ENCODE results near the gene TYROBP. TPM values are rescaled to one million over a fixed set of nuclear protein-coding genes. Genes with fewer than 3 reads are reported as not detected.
"Not testable (repeated sequence)": the region's sequence is repeated elsewhere in the genome, so short reads cannot be mapped to it uniquely, and the experiment has no call there.

TYROBP gene
- total RNA-seq, 1 donor from 2014 or later, result not detected

- no peak for DNase-seq (ENCODE audit: low read depth, low spot score)
These were observed 24.3 kb upstream of the TYROBP start for GRCh38 chr19:35932291-35932936.

DNA sequence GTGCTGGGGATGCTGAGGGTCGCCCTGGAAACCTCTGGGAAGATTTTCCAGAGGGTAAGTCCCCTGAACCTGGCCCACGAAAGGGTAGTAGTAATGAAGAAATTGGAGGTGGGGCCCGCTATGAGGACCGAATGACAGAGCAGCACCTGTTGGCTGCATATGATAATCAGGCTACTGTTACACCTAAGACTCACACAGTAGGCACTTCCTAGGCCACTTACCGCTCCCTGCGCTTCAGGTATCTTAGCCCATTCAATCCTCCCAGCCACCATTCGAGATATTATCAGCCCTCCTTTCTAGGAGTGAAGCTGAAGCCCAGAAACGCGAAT is 23.7 kb upstream of the TYROBP start:
- DNase-seq (ENCODE audit: low read depth, low spot score), result no peak

DNA sequence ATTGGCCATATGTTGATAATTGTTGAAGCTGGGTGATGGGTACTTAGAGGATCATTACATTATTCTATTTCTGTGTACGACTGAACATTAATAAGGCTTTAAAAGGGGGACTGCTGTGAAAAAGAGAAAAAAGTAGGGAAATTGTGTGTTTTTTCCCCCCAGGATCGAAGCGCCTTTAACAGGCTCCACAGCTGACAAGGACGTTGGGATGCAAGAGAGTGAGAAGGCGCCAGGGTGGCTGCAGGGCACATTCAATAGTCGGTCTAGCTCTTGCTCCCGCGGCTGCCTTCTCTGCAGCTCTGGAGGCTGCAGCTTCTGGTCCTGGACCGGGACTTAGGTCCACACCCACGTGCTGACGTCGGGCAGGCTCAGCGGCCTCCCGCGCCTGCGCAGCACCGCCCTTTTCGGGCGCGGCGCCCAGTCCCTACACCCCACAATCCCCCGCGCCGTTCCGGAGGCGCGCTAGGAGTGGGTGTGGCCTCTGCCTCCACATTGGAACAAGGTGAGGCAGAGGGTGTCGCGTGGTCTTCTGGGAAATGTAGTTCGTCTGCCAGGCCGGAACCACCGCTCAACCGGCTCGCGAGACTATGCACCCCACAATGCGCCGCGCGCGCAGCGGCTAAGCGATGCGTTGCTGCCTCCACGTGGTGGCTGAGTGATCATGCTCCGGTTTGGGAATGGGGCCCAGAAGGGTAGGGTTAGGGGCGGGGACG is 23.2 kb upstream of the TYROBP start:
- DNase-seq (ENCODE audit: low read depth, low spot score), result peak; percentile 98

DNA sequence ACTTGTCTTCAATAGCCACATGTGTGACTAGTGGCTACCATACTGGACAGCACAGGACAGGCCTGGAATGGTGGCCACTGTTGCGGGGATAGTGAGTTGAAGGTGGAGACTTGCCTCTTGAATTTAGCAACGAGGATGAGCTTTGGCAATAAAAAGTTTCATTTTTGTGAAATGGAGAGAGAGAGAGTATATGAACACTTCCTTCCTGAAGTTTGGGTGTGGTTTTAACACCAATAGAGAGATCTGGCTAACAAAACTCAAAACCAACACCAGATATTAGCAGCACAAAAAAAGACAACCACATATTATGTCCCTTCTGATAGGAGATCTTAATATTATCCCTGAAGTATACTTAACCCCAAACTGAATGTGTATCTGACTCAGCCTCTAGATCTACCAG is 21.8 kb upstream of the TYROBP start:
- no peak for DNase-seq (ENCODE audit: low read depth, low spot score)

DNA sequence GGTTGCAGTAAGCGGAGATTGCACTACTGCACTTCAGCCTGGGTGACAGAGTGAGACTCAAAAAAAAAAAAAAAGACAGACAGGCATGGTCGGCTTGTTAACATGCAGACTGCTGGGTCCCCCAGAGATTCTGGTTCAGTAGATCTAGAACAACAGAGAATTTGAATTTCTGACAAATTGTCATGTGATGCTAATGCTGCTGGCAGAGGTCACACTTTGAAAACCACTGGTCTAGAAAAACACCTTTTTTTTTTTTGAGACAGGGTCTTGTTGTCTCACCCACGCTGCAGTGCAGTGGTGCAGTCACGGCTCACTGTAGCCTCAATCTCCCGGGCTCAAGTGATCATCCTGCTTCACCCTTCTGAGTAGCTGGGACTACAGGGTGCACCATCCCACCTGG is 20.4 kb upstream of the TYROBP start:
- no peak for DNase-seq (ENCODE audit: low read depth, low spot score)

DNA sequence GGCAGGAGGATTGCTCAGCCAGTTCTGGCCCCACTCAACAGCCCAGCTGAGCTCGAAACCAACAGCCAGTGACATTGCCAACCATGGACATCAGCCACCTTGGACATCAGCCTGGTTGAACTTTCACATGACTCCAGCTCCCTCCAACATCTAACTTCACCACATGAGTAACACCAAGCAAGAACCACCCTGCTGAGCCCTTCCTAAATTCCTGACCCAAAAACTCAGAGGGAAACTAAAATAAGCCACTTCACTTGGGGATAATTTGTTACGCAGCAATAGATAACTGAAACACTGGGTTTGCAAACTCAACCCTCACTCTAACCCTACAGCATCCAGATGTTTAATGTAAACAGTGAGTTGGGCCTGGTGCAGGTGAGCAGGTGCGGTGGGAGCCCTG is 17.4 kb upstream of the TYROBP start:
- DNase-seq (ENCODE audit: low read depth, low spot score), result no peak

GRCh38 chr19:35921012-35921411 is 12.9 kb upstream of the TYROBP start:
- DNase-seq (ENCODE audit: low read depth, low spot score), result no peak

- DNase-seq (ENCODE audit: low read depth, low spot score), result no peak
These were observed 11.2 kb upstream of the TYROBP start for GRCh38 chr19:35919306-35919705.

- no peak for DNase-seq (ENCODE audit: low read depth, low spot score)
These were observed 7.3 kb upstream of the TYROBP start for GRCh38 chr19:35915443-35915842.

- DNase-seq (ENCODE audit: low read depth, low spot score), result no peak
These were observed 5.5 kb upstream of the TYROBP start for GRCh38 chr19:35913589-35913988.

DNA sequence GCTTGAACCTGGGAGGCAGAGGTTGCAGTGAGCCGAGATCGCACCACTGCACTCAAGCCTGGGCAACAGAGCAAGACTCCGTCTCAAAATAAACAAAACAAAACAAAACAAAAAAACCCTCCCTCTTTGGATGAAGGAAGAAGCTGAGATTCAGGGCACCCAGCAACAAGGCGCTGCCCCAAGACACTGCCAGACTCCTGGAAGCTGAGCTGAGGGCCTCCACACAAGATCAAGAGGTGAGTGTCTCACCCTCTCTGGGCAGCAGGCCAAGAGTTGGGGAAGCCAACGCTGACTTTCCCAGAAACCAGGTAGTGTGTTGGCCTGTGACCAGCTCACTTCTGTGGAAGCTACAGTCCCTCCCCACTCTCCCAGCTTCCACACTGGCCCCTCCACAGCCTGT is 3.7 kb upstream of the TYROBP start:
- DNase-seq (ENCODE audit: low read depth, low spot score), result no peak

DNA sequence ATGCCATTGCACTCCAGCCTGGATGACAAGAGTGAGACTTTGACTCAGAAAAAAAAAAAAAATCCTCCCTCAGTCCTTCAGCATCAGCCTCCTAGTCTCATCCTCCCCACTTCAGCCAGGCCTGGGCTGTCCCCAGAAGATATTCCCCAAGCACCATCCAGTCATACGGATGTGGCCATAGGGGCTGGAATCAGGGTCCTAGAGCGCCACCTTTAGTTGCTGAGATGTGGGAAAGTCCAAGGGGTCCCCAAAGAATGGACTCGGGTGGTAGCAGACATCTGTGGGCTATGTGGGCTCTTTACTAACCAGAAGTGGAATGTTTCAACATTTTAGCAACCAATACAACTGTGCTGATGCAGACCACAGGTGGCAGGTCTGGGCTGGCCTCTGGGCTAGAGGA is 3.1 kb upstream of the TYROBP start:
- no peak for DNase-seq (ENCODE audit: low read depth, low spot score)

DNA sequence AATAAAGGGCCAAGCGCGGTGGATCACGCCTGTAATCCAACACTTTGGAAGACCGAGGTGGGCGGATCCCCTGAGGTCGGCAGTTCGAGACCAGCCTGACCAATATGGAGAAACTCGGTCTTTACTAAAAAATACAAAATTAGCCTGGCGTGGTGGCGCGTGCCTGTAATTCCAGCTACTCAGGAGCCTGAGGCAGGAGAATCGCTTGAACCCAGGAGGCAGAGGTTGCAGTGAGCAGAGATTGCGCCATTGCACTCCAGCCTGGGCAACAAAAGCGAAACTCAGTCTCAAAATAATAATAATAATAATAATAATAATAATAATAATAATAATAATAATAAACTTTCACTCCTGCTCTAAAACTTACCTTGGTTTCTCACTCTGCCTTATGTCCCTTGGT is 2.3 kb upstream of the TYROBP start:
- DNase-seq (ENCODE audit: low read depth, low spot score), result not testable (repeated sequence)

DNA sequence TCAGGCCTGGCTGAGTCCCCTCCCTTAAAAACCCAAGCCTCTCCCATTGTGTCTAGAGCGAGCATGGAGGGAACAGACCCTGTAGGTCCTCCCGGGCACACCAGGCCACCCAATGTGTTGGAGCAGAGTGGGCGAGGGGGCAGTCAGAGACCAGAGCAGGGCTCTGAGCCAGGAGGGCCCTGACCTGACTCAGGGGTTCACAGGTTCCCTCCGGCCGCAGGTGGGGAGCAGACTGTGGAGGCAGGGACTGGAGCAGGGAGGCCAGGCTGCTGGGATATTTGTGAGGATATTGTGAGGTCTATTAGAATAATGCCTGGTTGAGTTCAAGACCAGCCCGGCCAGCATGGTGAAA is 1.6 kb upstream of the TYROBP start:
- no peak for DNase-seq (ENCODE audit: low read depth, low spot score)

- DNase-seq (ENCODE audit: low read depth, low spot score), result no peak
These were observed 1.0 kb upstream of the TYROBP start for GRCh38 chr19:35908973-35909683.

GRCh38 chr19:35907377-35907745 is 734 bp downstream of the TYROBP start:
- DNase-seq (ENCODE audit: low read depth, low spot score), result no peak

- DNase-seq (ENCODE audit: low read depth, low spot score), result no peak
These were observed 2.8 kb downstream of the TYROBP start for GRCh38 chr19:35905178-35905727.

DNA sequence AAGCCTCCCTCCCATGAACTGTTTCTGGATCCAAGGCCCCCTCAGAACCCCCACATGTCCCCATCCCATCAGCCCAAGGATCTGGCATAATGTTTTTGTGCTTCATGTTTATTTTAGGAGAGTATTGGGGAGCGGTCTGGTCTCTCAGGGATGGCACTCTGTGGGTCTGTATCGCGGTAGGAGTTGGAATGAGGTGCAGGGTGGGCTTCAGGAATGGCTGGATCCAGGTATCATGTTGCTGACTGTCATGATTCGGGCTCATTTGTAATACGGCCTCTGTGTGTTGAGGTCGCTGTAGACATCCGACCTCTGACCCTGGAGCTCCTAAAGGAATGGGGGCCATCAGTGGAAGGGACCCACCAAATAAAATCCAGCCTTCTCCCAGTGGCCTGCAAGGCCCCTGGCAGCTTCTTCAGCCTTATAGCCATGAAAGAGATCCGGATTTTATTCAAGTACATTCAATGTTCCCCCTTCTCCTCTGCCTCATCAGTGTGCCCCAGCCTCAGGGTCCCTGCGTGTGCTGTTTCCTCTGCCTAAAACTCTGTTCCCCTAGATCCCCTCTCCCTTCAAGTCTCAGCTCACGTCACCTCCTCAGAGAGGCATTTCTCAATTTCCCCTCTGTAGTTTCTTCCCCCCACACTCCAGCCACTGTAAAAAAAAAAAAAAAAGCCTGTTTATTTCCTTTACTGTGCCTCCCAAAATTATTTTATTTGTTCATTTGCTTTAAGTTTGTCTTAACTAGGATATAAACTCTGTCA is 3.6 kb downstream of the TYROBP start:
- no peak for DNase-seq (ENCODE audit: low read depth, low spot score)

- no peak for DNase-seq (ENCODE audit: low read depth, low spot score)
These were observed 4.4 kb downstream of the TYROBP start for GRCh38 chr19:35903550-35904179.

DNA sequence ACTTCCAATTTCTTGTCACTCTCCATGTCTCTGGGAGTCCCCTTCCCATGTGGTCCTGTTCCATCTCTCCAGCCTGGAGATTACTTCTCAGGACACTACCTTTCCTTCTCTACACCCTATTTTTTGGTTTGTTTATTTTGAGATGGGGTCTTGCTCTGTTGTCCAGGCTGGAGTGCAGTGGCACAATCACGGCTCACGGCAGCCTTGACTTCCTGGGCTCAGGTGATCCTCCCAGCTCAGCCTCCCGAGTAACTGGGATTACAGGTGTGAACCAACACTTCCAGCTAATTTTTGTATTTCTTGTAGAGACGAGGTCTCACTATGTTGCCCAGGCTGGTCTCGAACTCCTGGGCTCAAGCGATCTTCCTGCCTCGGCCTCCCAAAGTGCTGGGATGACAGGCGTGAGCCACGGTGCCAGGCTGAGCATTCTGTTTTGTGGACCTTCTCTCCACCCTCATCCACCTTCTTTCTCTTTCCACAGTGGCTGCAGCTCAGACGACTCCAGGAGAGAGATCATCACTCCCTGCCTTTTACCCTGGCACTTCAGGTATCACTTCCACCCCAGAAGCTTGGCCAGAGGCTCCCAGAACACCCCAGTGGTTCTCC is 5.1 kb downstream of the TYROBP start:
- no peak for DNase-seq (ENCODE audit: low read depth, low spot score)

All from pulmonary artery endothelial cell (primary cell).